BE2C (cell line): ENCODE measurements around the gene GHDC.

ENCODE experiments used
- DNase-seq: peaks from one replicate; pipeline ENCODE4 v3.0.0-alpha.2; 2020
- H3K27me3 ChIP-seq: fragments of 250-450 bp; sonication (Bioruptor Pico); 2 replicates; pipeline ENCODE4 v1.5.1; 2020; ENCODE audit warnings: mild to moderate bottlenecking
- H3K36me3 ChIP-seq: fragments of 250-450 bp; sonication (Bioruptor Pico); 2 replicates; pipeline ENCODE4 v1.5.1; 2020; ENCODE audit warnings: mild to moderate bottlenecking
- H3K4me1 ChIP-seq: fragments of 250-450 bp; sonication (Bioruptor Pico); 2 replicates; pipeline ENCODE4 v1.5.1; 2020
- H3K4me3 ChIP-seq: 2 replicates; pipeline ENCODE4 v1.5.1; 2011; ENCODE audit warnings: low read depth, low read length
- H3K9me3 ChIP-seq: fragments of 250-450 bp; sonication (Bioruptor Pico); 2 replicates; pipeline ENCODE4 v1.5.1; 2020
- TF ChIP-seq, protein P1 (sequence below): IDR thresholded peaks from 2 replicates; pipeline ENCODE4 v1.5.1; 2012; ENCODE audit warnings: mild to moderate bottlenecking, low read depth, low read length

Gene GHDC

DNA sequence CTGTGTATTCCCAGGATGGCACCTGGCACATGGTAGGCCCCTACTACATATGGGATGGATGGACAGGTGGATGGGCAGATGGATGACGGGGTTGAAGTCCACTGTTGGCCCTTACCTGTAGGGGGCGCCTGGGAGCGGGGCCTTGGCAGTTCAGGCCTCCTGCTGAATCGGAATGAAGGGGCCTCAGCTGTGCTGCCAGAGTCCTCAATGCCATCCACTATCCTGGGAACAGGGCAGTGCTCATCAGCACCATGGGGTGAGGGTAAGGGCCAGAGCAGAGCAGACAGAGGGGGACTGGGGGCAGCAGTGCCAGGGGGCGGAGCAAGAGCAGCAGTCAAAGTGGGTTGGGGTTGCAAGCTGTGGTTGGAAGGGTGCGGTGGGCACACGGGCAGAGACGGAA, 31.2 kb downstream of the GHDC start:
- Histone ChIP-seq H3K27me3 (no peaks in the 10 kb centered on the region), H3K9me3 (no peaks in the 10 kb centered on the region), H3K4me1 (peaks cover 11% of the 10 kb centered on the region), H3K4me3 (no peak overlapping the region), H3K36me3 (no peaks in the 10 kb centered on the region)
- TF ChIP-seq, protein P1, sequence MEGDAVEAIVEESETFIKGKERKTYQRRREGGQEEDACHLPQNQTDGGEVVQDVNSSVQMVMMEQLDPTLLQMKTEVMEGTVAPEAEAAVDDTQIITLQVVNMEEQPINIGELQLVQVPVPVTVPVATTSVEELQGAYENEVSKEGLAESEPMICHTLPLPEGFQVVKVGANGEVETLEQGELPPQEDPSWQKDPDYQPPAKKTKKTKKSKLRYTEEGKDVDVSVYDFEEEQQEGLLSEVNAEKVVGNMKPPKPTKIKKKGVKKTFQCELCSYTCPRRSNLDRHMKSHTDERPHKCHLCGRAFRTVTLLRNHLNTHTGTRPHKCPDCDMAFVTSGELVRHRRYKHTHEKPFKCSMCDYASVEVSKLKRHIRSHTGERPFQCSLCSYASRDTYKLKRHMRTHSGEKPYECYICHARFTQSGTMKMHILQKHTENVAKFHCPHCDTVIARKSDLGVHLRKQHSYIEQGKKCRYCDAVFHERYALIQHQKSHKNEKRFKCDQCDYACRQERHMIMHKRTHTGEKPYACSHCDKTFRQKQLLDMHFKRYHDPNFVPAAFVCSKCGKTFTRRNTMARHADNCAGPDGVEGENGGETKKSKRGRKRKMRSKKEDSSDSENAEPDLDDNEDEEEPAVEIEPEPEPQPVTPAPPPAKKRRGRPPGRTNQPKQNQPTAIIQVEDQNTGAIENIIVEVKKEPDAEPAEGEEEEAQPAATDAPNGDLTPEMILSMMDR: peak; percentile 61
- DNase-seq: peak; percentile 46

DNA sequence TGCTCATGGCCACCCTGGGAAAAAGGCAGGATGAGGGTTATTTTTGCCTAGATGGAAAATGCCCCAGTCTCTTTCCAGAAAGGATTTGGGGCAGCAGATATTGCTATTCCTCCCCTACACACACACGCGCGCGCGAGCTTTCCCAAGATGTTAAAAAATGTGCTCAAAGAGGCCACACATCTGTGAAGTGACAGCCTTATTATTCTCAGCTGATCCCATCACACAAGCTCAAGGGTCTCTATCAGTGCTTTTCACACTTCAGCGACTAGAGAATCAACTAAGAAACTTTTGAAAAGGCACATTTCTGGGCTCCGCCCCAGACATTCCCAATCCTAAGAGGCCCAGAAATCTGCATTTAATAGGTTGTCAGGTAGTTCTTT, 33.8 kb downstream of the GHDC start:
- Histone ChIP-seq H3K4me3 (no peak overlapping the region), H3K36me3 (no peaks in the 10 kb centered on the region), H3K9me3 (no peaks in the 10 kb centered on the region), H3K4me1 (peaks cover 11% of the 10 kb centered on the region), H3K27me3 (no peaks in the 10 kb centered on the region)
- TF ChIP-seq, protein P1: no peak
- no peak for DNase-seq

- TF ChIP-seq, protein P1: no peak
- Histone ChIP-seq H3K4me1 (peaks cover 11% of the 10 kb centered on the region), H3K9me3 (no peaks in the 10 kb centered on the region), H3K27me3 (no peaks in the 10 kb centered on the region), H3K36me3 (no peaks in the 10 kb centered on the region), H3K4me3 (no peak overlapping the region)
- no peak for DNase-seq
These were observed 34.3 kb downstream of the GHDC start for GRCh38 chr17:42159796-42160530.

DNA sequence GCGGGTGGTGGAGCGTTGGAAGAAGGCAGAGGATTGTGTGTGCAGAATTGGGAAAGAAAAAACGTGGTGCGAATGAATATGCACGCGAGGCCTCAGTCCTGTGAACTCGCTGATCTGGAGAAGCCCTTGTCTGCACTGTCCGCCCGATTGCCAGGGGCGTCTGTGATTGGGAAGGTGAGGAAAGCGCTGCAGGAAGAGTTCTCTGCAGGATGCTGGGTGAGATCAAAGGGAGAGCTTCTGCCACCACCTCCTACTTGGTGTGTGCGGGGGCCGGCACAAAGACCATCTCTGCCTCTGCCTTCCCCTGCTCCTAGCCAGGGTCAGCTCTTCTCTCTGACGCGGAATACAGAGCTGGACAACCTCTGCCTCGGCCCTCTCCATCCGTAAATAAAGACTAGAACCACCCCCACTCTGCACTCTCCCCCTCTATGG, 38.7 kb downstream of the GHDC start:
- Histone ChIP-seq H3K4me1 (peaks cover 9% of the 10 kb centered on the region), H3K4me3 (peak overlapping the region; percentile 53), H3K36me3 (no peaks in the 10 kb centered on the region), H3K27me3 (no peaks in the 10 kb centered on the region), H3K9me3 (no peaks in the 10 kb centered on the region)
- TF ChIP-seq, protein P1: no peak
- no peak for DNase-seq

DNA sequence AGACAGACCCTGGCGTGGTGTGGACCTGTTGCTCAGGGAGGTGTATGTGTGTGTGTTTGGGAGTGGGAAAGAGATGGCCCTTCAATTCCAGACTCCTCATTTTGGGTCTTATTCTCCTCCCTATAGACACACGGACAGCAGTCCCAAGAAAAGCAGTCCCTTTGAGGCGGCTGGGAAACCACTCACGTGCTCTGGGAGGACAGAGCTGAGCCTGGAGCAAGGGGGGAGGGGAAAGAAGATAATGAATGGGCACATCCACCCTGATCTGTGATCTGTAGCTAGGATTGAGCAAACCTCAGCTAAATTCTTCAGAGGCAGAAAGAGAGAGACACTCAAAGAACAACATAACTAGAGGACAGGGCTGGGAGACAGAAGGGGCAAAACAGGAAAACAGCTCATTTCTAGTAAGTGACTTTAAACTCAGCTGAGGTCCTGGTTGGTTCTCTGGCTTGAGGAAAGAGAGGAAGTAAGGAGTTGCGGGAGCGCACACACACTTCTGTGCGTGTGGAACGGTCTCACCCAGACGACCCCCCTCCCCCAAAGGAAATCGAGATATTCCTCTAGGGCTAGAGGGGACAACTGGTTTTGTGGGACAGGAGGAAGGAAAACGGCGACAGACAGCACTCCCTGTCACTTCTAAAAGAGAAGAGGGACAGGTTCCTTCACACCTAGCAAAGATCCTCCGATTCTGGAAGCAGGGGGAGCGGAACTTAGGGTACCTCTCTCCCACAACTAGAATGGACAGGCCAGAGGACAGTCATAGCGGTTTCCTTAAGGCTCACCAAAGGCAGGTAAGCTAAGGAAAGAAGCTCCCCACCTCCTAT, 40.2 kb downstream of the GHDC start:
- TF ChIP-seq, protein P1: no peak
- no peak for DNase-seq

More for the DNA sequence above, 40.2 kb downstream of the GHDC start:
- Histone ChIP-seq H3K4me3 (peak overlapping the region; percentile 100), H3K36me3 (peaks cover 6% of the 10 kb centered on the region; the same call in 1 of the 2 replicates), H3K4me1 (0 out of 2 replicates have a peak, but pooled peaks cover 3% of the 10 kb centered on the region), H3K9me3 (no peaks in the 10 kb centered on the region), H3K27me3 (no peaks in the 10 kb centered on the region)
